NAMALWA (cell line): ENCODE results near the gene NDC1.
A peak's percentile ranks its signal among the peaks of the same experiment; 100 is the strongest.
"Not testable (repeated sequence)": the region's sequence is repeated elsewhere in the genome, so short reads cannot be mapped to it uniquely, and the experiment has no call there.

Experiments
- DNase-seq: peaks from one replicate; pipeline ENCODE4 v3.0.0-alpha.2; 2015; ENCODE audit warnings: low spot score

Gene NDC1

DNA sequence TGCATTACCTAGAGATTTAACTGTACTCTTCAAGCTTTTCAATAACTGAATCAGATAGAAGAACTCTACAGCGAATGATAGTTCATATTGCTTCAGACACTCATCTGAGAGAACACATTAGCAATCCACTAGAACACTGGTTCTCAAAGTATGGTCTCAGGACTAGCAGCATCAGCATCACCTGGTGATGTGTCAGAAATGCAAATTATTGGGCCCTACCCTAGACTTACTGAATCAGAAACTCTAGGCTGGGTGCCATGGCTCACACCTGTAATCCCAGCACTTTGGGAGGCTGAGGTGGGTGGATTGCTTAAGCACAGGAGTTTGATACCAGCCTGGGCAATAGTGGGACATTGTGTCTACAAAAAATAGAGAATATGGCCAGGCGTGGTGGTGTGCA lies 74.2 kb downstream of the NDC1 start:
- no peak for DNase-seq

GRCh38 chr1:53763461-53763860 lies 74.6 kb downstream of the NDC1 start:
- no peak for DNase-seq

GRCh38 chr1:53760497-53760896 lies 77.6 kb downstream of the NDC1 start:
- DNase-seq, result not testable (repeated sequence)

DNA sequence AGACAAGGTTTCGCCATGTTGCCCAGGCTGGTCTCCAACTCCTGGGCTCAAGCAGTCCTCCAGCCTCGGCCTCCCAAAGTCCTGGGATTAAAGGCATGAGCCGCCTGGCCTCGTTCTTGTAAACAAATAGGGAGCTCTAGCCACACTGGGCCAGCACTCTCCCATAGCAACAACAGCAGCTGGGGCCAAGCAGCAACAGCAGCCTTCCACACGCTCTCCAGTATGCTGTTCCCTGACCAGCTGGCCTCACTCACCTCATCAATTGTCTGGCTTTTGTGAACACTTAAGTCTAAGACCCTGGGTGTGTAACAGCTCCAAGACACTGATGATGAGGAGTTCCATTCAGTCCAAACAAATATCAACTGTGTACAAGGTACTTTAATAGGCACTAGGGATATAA lies 82.2 kb downstream of the NDC1 start:
- DNase-seq, result no peak

DNA sequence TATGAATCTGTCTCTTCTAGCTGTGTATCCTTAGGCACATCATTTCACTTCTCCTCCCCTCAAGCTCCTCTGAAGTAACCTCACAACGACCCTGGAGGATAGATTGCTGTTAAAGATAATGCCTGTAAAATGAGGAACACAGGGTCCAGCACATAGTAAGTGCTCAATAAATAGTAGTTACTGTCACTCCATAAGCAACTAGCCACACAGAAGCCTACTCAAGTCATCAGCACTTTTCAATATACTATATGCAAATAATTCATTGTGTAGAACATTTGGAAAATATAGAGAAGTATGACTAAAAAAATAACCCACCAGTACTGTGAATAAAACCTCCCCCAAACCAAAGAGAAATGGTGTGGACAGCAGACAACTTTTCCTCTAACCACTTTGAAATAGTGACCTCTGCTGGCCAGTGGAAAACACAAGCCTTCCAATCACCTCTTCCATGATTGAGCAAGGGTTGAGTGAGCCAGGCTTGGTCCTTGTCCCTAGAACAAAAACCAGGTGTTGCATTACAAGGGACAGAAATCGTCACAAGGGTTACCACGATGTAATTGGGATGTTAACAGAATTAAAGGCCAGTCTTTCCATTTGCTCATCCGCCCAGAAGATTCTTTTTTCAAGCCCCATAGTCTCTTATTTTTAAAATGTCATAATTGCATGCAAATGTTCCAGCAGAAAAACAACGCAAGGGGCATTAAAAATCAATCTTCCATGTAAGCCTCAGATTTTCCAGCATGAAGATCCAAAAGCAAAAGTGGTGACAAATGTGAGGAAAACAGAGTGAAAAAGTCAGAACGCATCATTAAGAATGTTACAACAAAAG lies 83.4 kb downstream of the NDC1 start:
- DNase-seq, result peak; percentile 65

DNA sequence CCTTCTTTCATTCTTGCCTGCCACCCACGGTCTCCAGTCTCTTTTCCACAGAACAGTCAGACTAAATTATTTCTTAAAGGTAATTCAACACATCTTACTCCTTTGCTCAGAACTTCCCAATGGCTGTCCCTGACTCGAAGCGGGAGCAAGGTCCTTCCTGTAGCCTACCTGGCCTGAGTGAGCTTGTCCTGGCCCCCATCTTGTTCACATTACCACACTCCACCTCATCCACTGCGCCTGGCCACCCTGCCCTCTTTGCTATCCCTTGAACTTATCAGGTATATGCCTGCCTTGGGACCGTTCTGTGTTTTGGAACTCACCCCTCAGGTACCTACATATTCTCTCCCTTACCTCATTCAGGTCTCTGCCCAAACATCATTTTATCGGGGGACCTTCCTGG lies 85.8 kb downstream of the NDC1 start:
- DNase-seq, result no peak

DNA sequence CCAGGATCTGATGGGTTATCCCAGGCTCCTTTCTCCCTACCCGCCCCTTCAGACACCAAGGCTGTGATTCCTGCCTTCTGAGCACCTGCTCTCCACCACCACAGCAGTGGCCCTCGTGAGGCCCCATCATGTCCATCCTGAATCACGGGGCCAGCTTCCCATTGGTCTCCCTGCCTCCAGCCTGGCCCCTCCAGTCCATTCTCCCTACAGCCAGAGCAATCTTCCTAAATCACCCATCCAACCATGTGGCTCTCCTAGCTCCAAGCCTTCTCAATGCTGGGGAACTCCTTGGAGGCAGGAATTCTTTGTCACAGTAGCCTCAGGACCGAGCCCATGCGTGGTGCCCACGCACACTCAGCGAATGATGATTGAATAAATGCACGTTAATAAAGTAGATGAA lies 90.3 kb downstream of the NDC1 start:
- no peak for DNase-seq

DNA sequence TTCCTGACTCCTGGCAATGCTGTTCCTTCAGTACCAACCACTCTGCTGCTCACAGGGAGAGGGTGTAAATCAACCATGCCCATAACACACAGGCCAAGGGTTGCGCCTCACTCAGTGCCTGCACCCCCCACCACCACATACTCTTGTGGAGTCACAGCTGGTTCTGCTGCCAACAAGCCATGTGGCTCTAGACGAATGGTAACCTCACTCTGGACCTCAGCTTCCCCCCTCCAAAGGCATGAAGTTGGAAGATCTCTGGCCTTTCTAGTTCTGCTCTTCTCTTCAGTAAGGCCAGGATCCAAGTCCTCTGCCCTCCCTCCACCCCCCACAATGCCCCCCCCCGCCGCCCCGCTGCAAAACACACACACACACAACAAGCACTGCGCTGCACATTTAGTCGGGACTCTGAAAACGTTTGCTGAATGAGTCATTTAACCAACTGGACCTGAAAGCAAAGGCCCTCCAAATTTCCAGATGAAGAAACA lies 97.4 kb downstream of the NDC1 start:
- no peak for DNase-seq

DNA sequence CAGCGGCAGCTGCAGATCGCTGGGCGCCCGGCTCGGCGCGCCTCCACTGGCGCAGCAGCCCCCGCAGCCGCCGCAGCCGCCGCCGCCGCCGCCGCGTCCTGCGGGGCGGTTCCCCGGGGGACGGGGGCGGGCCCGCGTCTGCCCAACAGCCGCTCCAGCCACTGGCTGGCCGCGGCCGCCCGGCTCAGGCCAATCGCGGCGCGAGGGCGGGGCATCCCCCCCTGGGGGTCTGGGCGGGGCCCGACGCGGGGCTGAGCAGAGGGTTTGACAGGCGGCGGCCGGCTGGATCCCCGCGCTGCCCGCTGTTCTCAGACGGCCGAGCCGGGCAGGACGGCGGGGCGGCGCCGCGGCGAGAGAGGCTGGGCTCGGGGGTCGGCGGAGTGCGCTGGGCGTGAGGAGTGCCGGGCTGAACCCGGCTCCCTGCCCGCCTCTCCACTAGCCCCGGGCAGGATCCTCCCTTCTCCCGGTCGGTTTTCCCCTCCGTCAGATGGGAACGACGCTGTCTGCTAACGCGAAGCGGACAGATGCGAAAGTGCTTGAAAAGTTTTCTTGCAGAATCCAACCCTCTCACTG lies 98.9 kb downstream of the NDC1 start, which contains the start of gene GLIS1:
Gene GLIS1 (minus strand): TSS at position 56 of the 573 bp plus-strand sequence. CDS start 1,100 bp downstream, outside the sequence.
- DNase-seq, result peak; percentile 88

DNA sequence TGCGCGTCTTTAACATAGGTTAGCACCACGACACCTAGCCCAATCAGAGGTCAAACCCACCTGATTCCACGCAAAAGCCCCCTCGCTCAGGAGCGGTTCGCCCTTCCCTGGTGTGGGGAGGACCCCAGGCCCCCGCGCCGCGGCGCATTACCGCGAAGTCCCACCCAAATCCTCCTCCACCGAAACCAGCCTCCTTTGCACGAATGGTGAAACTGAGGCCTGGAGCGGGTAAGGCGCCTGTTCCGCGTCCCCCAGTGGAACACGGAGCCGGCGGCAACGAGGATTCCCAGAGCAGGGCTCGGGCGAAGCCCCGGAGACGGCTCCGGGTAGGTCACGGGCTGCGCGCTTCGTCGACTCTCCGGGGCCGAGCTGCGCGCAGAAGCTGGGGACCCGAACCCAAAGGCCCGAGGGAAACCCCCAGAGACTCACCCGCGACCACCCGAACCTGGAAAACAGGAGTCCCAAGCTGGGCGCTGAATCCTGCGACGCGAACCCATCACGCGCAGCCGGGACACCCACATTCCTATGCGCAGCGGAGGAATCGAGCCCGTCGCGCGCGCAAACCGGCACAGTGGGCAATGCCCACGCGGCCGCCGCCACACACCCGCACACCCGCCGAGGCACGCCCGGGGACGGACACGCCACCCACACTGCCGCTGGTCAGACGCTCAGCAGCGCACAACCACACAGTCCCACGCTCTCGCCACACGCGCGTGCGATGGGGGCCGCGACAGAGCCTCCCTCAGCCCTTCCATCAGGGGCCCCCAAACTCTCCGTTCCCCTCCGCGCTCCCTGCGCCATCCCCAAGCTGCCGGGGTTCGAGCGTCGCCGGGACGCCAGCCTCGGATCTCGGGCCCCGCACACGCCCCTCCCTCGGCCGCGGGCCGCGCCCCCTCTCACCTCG lies 99.6 kb downstream of the NDC1 start:
- no peak for DNase-seq

DNA sequence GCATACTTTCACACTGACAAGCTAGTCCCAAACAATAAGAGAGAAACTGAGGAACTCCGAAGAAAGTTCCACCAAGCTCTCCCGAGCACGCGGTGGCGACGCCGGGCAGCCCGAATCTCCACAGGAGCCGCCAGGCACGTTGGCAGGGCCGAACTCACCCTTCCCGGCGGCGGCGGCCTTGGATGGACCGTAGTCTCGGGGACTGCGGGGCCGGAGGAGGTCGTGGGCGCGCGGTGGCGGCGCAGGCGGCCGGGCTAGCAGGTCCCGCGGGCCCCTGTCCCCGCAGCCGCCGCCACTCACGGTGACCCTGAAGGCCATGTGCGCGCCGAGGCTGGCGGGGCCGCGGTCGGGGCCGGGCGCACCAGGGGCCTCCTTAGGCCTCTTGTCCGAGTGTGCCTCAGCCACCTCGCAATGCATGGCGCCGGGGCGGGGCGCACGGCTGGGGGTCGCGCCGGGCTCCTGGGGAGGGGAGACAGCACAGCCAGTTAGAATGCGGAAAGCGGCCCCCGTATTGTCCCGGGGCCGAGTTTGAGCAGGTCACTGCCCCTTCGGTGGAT lies 100.4 kb downstream of the NDC1 start:
- no peak for DNase-seq

DNA sequence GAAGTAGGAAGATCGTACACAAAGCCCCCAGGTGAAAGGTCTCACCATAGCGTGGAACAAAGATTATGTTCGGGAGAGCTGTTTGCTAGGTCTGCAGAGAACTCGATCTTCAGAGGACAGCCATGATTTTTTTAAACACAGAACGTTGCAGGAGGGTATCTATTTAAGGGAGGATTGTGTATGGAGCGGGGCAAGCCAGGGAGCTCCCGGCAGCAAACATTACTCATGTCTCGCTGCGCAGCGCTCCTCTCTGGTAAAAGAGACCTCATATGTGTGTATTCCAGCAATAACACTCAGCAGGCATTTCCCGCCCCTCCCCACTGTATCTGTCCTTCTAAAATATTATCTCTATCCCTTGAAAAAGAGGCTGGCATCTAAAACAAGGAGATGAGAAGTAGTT lies 101.8 kb downstream of the NDC1 start:
- no peak for DNase-seq

DNA sequence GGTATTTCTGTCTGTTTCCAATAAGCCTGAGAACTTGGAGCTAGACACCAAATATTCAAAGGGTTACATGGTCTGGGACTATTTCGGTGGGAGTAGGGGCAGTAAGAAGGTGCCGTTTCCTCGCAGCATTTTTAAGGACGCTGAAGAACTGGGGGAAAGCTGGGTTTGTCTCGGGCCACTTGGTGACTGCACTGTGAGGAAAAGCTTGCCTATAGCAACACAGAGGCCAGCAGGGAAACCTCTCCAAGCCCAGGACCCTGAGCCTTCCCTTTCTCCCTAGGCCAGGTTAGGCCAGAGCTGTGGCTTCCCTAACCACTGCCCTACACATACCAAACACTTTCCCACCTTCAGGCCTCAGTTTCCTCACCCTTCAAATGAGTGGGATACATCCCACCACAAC lies 102.4 kb downstream of the NDC1 start:
- no peak for DNase-seq

DNA sequence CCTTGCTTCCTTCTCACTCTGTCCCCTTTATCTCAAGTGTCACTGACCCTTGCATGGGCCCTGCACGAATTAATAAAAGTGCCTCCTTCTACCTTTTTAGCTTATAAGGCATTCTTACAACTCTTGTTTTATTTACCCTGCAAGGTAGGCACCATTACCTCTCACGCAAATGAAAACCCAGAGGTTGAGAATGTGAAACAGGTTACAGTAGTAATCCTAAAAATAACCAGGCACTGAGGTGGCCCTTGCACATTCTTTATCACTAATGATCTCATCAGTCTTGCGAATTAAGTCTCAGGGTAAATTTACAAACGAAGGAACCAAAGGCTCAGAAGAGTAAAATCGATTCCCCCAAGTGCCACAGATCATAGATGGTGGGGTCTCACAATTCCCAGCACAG lies 102.8 kb downstream of the NDC1 start:
- no peak for DNase-seq

- no peak for DNase-seq
These were observed 103.4 kb downstream of the NDC1 start for GRCh38 chr1:53734650-53735211.

- no peak for DNase-seq
These were observed 104.0 kb downstream of the NDC1 start for GRCh38 chr1:53733975-53734649.

DNA sequence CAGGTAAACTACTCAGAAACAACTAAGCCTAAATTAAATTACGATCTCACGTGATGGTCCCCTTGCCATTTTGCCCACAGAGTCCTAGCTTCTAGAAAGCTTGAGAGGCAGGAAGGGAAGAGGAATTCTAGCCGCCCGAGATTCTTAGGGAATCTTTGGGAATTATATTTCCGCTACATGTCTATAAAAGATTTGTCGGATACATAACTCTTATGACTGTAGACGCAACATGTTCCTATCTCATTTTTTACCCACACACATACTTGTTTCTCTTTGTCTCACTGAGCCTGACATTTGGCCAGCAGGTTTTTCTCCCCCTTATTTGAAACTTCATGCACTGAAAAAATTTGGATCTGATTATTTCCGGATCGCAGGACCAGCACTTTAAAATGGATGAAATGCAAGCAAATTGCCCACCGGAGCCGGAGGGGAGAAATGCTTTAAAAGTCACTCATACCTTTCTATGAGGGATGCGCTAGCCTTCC lies 104.6 kb downstream of the NDC1 start:
- DNase-seq, result no peak

- DNase-seq, result no peak
These were observed 105.2 kb downstream of the NDC1 start for GRCh38 chr1:53732912-53733317.

DNA sequence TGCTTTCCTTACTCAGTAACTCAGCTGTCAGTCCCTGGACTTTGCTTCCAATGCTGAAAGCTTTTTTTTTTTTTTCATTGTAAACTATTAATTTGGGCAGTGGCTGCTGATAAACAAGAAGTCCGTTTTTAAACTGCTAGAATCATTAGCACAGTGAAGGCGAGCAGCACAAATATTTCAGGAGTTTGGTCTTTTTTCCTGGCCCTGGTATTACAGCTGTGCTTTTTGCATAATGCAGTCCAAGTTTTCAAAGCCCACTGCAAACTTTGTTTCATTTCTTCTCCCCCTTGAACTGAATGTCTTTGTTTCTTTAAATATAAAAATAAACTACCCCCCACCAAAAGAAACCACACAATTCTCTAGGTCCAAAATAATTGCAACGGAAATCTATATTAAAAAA lies 105.7 kb downstream of the NDC1 start:
- no peak for DNase-seq

DNA sequence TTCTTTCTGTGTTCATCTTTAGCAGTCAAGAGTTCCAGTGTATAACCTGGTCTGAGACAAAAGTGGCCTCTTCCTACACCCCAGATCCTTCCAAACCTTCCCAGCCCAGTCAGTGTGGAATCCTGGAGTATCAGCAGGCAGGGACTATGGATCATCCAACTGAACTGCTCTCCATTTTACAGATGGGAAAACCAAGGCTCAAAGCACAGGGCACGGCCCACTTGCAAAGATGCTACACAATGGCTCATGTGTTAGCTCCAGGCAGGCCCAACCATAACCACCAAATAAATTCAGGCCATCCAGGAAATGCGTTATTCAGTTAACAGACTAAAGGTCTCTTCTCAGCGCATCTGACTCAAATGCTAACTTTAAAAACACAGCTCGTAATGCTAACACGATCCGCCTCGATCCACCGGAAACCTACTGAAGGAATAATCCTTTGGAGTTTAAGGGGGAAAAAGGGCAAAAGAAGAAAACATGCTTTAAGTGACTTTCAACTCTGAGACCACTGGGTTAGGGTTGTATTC lies 106.3 kb downstream of the NDC1 start:
- no peak for DNase-seq

DNA sequence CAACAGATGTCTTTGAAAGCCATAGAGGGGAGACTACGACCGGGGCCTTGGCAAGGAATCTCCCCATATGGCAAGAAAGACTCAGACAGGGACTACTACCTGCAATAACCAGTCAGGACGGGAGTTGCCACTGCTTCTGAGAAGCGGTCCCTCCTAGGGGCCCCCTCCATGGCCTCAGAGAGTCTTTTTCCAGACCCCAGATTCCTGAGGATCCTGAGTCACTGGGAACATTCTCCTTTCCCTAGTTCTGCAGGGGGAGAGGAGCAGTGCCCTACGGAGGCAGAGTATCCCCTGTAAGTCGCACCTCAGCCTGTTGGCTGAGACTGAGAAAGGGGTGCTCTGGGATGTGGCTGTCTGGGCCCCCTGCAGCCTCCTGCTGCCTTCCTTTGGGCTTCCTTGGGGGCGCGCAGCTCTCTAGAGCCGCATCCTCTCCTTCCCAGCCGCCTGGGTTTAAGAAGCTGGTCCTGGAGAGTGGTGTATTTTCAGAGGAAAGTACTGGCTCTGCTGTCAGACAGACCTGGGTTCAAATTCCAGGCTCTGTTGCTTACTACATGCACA lies 107.0 kb downstream of the NDC1 start:
- DNase-seq, result no peak
